ENCODE results near the gene ASIC2. TPM values are rescaled to one million over a fixed set of nuclear protein-coding genes. Genes with fewer than 3 reads are reported as not detected.

ASIC2 gene
- total and polyA plus RNA-seq, 12 donors = not detected

- H3K9me3 ChIP-seq = no peaks in the 10 kb centered on the region
Measured at GRCh38 chr17:33200587-33200986, 92.5 kb downstream of the ASIC2 start.

GRCh38 chr17:33199571-33200510 lies 93.3 kb downstream of the ASIC2 start:
- H3K36me3 ChIP-seq = no peaks in the 10 kb centered on the region
- peaks cover 0 to 78% (median 20%) of the 10 kb centered on the region in 7 donors for H3K27me3 ChIP-seq
- no peak overlapping the region for H3K27ac ChIP-seq
- ATAC-seq (no peak), DNase-seq (no peak)
- TF ChIP-seq, protein P1, sequence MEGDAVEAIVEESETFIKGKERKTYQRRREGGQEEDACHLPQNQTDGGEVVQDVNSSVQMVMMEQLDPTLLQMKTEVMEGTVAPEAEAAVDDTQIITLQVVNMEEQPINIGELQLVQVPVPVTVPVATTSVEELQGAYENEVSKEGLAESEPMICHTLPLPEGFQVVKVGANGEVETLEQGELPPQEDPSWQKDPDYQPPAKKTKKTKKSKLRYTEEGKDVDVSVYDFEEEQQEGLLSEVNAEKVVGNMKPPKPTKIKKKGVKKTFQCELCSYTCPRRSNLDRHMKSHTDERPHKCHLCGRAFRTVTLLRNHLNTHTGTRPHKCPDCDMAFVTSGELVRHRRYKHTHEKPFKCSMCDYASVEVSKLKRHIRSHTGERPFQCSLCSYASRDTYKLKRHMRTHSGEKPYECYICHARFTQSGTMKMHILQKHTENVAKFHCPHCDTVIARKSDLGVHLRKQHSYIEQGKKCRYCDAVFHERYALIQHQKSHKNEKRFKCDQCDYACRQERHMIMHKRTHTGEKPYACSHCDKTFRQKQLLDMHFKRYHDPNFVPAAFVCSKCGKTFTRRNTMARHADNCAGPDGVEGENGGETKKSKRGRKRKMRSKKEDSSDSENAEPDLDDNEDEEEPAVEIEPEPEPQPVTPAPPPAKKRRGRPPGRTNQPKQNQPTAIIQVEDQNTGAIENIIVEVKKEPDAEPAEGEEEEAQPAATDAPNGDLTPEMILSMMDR (IDR thresholded peaks at IDR 0.05) = no peak
- H3K9me3 ChIP-seq = no peaks in the 10 kb centered on the region
- 69 to 75% methylated on average over 12 of the region's 12 CpGs for WGBS, 2 donors
- H3K4me1 ChIP-seq = no peaks in the 10 kb centered on the region
- intact Hi-C loops (cut with DNase I) = loop anchor here in 1 of 10 donors (10.0 kb wide), 1 partner anchor 355 kb away; no protein-coding TSS in a partner anchor
- no peak overlapping the region for H3K4me3 ChIP-seq

More at GRCh38 chr17:33200587-33200986, 92.5 kb downstream of the ASIC2 start:
- intact Hi-C loops (cut with DNase I) = no loop called here
- no peak for ATAC-seq
- TF ChIP-seq, protein P1 (IDR thresholded peaks at IDR 0.05) = no peak
- no peak for DNase-seq
- 11 to 13% methylated on average over 1 of the region's 1 CpG for WGBS, 2 donors
- H3K36me3 ChIP-seq = no peaks in the 10 kb centered on the region
- H3K27me3 ChIP-seq = peaks cover 0 to 74% (median 20%) of the 10 kb centered on the region in 7 donors
- H3K4me3 ChIP-seq = no peak overlapping the region
- no peak overlapping the region for H3K27ac ChIP-seq
- no peaks in the 10 kb centered on the region for H3K4me1 ChIP-seq

GRCh38 chr17:33198954-33199353 lies 94.1 kb downstream of the ASIC2 start:
- no peaks in the 10 kb centered on the region for H3K9me3 ChIP-seq
- H3K27ac ChIP-seq = no peak overlapping the region
- H3K27me3 ChIP-seq = peaks cover 0 to 74% (median 27%) of the 10 kb centered on the region in 7 donors
- WGBS, 2 donors = 54 to 66% methylated on average over 5 of the region's 5 CpGs
- H3K36me3 ChIP-seq = no peaks in the 10 kb centered on the region
- ATAC-seq (no peak), DNase-seq (no peak)
- H3K4me3 ChIP-seq = no peak overlapping the region
- TF ChIP-seq, protein P1 (IDR thresholded peaks at IDR 0.05) = no peak
- intact Hi-C loops (cut with DNase I) = loop anchor here in 1 of 10 donors (10.0 kb wide), 1 partner anchor 356 kb away; no protein-coding TSS in a partner anchor
- H3K4me1 ChIP-seq = no peaks in the 10 kb centered on the region

- Histone ChIP-seq H3K27ac (no peak overlapping the region), H3K4me3 (no peak overlapping the region), H3K4me1 (no peaks in the 10 kb centered on the region), H3K27me3 (peaks cover 0 to 68% (median 28%) of the 10 kb centered on the region in 7 donors), H3K36me3 (no peaks in the 10 kb centered on the region), H3K9me3 (no peaks in the 10 kb centered on the region)
- no peak for DNase-seq
- 81 to 87% methylated on average over 2 of the region's 2 CpGs for WGBS, 2 donors
- intact Hi-C loops (cut with DNase I) = loop anchor here in 1 of 10 donors (10.0 kb wide), 1 partner anchor 357 kb away; no protein-coding TSS in a partner anchor
- TF ChIP-seq, protein P1 (IDR thresholded peaks at IDR 0.05) = no peak
- ATAC-seq = no peak
Measured at GRCh38 chr17:33197342-33197741, 95.8 kb downstream of the ASIC2 start.
